HG02870 (cell line): Measurements from ENCODE around the gene AP1G1.
"Not testable (repeated sequence)": the region's sequence is repeated elsewhere in the genome, so short reads cannot be mapped to it uniquely, and the experiment has no call there.

Experiments used
- ATAC-seq: cut with Tn5 transposase; IDR thresholded peaks from one replicate; pipeline ENCODE4 v1.9.1; 2021; ENCODE audit warnings: mild to moderate bottlenecking, moderate library complexity; ENCODE audit not compliant: unreplicated experiment

Gene AP1G1

DNA sequence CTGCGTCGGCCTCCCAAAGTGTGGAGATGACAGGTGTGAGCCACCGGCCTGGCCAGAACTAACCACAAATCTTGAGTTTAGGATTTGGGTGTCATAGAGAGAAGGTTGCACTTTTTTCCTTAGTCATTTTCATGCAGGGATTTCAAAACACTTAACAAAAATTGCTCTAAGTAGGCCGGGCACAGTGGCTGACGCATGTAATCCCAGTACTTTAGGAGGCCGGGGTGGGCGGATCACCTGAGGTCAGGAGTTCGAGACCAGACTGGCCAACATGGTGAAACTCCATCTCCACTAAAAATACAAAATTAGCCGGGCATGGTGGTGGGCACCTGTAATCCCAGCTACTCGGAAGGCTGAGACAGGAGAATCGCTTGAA, 1.5 kb upstream of the AP1G1 start:
- ATAC-seq = not testable (repeated sequence)

DNA sequence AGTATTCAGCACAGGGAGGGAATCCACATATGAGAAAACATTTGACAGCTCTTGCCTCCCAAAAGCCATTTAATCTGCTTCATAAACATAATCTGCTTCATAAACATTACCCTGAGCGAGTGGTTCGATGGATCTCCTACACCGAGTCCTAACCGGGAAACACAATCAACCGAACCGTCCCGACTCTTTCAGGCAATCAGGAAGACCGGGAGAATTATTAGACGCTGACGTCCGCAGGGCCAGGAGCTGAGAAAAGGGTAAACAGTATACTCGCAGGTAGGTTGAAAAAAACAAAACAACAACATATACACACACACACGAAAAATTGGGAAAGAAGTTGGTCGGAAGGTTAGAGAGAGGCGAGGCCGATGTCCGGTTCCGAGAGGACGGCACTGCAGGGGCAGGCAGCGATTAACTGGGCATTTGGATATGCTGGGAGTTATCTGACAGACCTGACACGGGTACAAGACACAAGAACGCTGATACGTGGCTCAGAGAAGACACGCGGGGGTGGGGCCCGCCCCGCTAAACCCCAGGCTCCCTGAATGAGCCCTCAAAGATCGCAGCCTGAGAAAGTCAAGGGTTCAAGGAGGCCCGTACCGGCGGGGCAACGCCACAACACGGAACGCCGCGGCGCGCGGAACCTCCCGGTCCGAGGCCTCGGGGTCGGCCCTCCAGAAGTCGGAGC, 585 bp downstream of the AP1G1 start:
- peak; percentile 44 for ATAC-seq

DNA sequence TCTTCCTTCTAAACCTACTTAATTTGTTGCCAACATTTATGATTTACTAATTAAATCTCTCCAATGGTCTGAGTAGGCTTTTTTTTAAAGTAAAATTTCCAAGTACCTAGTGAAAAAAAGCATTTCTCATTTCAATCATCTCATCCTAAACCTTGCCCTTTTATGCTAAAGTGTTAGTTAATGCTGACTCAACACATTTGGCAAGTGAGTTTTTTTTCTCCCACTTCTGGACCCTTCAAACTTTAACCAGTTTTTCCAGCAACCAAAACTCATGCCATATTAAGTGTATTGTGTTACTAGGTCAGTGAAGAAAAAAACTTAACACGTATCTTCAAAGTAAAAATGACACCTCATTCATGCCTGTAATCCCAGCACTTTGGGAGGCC, 5.3 kb downstream of the AP1G1 start:
- ATAC-seq = no peak

DNA sequence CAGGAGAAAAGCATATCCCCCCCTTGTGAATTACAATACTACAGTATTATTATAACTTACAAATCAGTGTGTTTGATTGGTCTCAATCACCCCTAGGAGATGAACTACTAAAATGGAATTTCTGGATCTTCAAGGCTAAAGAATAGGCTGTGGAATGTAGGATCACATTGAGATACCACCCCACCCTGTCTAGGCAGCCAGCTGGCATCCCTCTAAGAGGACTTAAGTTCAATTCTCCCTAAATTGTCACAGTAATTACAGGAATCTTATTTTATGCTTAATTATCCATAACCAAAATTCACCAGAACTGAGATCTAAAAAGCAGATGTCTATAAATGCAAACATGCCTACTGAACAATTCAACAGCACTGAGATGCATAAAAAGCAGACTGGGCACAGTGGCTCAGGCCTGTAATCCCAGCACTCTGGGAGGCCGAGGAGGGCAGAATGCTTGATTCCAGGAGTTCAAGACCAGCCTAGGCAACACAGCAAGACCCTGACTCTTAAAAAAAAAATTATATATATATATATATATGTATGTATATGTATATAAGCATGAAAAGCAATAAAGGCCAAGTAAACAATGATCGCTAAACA, 12.0 kb downstream of the AP1G1 start:
- no peak for ATAC-seq

DNA sequence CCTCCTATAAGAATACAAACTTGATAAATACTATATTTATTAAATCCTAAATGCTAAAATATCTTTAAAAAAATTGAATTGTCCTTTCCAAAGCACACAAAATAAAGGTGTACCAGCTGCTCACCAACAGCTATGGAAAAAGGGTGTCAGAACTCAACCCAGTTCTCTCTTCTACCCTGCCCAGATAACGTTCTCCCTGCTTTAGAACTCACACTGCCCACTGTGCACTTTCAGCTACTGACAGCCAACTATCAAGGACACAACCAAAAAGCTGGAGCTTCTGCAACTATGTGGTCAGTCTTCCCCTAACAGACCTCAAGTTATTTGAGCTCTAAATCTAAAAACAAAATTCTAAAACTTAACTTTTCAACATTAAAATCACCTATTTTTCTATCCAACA, 13.7 kb downstream of the AP1G1 start:
- ATAC-seq = no peak

DNA sequence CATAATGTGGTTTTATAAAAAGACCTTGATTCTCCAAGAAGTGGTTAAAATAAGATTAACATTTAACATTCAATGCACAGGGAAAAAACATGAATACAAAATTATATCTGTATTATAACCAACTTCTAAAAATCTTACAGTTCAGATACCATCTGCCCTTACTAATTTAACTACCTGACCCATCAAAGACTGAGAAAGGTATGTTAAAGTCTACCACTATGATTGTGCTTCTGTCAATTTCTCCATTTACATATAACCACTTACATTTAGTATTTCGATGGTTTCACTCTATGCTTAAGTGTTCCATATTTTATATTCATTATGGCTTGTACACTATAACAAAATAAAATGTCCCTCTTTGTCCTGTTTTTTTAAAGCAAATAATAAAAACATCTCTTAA, 14.6 kb downstream of the AP1G1 start:
- ATAC-seq = no peak

DNA sequence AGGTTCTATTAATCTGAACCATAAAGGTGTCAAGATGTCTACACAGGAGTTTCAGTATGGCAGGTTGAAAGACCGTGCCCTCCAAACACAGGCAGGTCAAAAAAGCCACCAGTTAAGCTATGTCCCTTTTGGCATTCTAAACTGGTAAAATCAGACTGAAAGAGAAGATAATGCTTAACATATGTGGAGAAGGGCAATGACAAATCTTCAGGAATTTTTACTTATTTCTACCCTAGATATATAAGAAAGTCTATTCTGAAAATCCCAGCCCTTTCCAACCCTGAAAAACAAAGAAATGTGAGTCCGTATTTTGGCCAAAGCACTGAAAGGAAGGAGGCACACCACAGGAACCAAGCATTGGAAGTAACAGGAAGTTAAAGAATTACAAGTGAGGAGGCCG, 16.5 kb downstream of the AP1G1 start:
- no peak for ATAC-seq

DNA sequence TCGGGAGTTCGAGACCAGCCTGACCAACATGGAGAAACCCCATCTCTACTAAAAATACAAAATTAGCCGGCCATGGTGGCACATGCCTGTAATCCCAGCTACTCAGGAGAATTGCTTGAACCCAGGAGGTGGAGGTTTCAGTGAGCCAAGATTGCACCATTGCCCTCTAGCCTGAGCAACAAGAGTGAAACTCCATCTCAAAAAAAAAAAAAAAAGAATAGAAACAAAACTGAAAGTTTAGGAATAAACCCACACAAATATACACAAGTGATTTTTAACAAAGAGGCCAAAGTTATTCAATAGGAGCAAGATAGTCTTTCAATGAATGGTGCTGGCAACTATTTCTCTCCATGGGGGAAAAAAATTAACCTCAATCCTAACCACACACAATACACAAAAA, 18.3 kb downstream of the AP1G1 start:
- not testable (repeated sequence) for ATAC-seq

DNA sequence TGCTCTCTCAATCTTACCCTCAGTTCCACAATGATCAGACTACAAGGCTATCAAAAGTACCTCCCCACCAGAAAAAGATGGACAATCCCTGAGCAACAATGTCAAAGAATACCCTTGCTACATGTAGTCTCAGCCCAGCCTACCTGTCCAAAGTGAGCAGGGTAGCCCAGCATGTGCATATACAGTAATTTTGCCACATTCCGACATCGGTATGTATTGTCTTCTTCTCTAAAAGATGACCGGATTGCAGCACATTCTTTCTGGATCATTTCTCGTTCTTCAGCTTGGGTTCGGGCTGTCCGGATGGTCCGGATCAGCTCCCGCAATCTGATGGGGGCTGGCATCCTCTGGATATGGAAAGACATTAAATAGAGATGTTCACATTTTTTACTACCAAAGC, 19.5 kb downstream of the AP1G1 start:
- no peak for ATAC-seq

DNA sequence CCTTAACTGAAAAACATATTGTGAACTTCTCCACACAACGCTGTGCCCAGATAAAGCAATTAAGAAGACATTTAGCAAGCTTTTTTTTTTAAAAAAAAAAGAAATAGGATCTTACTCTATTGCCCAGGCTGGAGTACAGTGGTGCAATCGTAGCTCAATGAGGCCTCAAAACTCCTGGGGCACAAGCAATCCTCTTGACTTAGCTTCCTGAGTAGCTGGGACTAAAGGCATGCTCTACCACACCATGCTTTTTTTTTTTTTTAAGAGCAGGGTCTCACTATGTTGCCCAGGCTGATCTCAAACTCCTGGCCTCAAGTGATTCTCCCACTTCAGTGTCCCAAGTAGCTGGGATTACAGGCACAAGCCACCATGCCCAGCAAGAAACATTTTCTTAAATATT, 20.1 kb downstream of the AP1G1 start:
- no peak for ATAC-seq

DNA sequence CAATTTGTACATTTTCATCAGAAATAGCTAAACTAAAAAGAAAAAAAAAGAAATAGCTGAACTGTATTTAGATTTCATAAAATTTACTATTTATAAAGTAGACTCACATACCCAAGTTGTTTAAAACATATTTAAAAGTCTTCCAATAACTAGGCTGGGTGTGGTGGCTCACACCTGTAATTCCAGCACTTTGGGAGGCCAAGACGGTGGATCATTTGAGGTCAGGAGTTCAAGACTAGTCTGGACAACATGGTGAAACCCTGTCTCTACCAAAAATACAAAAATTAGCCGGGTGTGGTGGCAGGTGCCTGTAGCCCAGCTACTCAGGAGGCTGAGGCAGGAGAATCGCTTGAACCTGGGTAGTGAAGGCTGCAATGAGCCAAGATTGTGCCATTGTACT, 23.5 kb downstream of the AP1G1 start:
- not testable (repeated sequence) for ATAC-seq

DNA sequence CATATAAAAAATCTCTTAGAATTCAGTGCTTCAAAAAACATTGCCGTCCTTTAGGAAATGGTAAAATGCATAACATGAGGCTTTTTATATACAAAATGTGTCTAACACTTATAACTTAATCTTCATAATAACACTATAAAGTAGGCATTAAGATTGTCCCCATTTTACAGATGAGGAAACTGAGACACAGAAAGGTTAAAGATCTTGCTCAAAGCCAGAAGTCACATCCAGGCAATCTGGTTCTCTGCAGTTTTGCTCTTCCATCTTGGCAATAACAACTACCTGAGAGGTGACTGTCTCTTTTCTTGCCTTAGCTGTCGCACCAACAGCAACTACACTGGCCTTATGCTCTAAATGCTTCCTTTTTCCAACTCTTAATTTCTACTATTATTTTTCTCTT, 24.5 kb downstream of the AP1G1 start:
- ATAC-seq = no peak

DNA sequence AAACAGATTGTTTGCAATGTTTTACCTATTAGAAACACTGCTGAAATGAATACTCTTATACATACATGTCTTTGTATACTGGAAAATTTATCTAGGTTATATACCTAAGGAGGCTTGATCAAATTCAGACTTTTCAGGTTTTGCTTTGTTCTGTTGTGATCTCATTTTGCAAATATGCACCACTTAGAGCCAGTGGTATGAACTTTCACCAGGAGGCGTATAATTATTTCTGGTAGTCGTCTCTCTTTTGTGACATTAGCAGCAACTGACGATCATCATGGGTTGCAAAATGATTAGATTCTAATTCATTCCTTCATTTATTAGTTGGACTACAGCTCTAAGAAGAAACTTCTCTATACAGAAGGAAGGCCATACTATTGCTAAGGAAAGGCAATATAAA, 26.9 kb downstream of the AP1G1 start:
- no peak for ATAC-seq

DNA sequence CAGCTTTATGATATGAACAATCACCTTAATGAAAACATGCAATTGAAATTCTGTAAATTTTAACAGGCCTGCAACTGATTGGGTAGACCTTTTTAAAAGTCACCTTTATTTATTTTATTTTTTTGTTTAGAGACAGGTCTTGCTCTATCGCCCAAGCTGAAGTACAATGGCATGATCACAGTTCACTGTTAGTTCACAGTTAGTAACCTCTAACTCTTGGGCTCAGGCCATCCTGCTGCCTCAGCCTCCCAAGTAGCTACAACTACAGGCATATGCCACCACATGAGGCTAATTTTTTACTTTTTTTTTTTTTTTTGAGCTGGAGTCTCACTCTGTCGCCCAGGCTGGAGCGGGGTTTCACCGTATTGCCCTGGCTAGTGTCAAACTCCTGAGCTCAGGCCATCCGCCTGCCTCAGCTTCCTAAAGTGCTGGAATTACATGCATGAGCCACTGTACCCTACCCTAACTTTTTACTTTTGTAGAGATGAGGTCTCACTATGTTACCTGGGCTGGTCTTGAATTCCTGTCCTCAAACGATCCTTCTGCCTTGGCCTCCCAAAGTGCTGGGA, 28.0 kb downstream of the AP1G1 start:
- no peak for ATAC-seq

DNA sequence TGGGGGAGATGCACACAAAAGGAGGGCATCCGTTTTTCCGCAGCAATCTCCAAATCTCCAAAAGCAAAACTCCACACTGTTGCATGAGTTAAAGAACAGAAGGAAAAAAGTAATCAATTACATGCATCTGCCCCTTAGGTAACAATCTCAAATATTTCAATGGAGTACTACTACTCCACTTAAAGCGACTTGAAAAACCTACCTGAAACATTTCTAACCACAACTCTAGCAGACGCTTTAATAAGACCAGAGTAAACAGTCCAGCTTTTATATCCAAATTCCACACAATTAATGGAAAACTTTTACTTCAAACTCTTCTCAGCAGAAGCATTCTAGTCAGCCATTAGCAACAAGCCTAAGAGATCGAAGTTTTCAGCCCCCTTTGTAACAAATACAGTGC, 29.9 kb downstream of the AP1G1 start:
- ATAC-seq = no peak

DNA sequence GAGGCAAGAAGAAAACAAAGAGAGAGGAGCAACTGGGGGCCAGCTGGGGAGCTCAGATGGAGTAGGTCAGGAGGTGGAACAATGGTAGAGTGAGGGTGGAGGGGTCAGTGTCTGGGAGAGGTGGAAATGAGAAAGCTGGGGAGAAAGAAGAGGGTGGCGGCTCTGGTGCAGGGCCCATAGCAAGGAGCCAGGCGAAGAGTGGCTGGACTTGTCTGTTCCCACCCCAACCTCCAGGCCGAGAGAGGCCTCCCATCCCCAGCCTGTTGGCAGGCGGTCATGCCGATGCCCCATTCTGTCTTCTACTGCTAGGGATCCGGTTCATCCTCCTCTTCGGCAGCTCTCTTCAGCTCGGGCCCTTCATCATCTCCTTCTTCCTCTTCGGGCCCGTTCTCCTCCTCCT, 31.3 kb downstream of the AP1G1 start:
- ATAC-seq = no peak

DNA sequence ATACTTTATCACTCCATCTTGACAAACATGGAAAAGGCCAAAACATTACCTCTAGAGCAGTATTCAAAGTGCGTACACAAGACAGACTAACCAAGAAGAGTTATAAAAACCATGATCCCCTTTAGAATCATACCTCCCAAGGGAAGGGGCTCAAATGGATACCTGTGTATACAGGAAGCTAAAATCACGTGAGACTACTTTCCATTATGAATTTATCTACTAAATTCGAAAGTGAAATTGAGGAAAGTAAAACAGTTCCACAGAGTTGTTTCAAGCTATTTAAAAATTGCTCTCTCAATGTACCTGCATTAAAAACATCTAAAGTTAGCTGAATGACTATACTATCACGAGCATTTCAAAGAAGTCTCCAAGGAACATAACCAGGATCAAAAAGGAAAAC, 32.7 kb downstream of the AP1G1 start:
- no peak for ATAC-seq

DNA sequence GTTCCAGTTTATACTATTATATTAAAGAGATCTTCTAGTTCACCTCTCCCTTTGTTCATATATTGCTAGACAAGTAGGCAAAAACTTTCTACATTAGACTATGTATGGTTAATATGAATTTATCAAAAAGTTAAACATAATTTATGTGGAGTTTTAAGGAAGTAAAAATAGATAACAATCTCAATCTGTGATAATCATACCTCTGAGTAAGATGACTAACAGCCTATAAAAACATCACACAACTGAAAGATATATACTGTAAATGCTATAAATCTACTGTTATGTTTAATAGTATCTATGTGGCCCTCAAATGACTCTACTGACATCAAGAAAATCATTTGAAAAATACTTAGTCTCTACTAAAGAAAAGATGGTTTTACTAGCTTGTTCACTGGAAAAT, 37.1 kb downstream of the AP1G1 start:
- ATAC-seq = no peak

DNA sequence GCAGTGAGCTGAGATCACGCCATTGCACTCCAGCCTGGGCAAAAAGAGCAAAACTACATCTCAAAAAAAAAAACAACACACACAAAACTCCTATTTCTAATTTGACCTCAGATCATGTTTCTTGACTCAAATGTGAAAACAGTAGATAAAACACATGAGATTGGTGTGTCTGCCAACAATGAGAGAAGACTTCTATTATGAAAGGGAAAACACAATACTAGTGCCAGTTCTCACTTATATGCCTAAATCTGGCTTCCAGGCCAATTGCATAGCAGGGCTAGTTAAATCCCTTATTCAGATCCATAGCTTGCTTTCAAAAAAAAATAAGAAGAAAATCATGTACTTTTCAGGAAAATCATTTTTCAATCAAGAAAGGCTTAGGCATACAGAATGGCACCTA, 39.4 kb downstream of the AP1G1 start:
- ATAC-seq = no peak

DNA sequence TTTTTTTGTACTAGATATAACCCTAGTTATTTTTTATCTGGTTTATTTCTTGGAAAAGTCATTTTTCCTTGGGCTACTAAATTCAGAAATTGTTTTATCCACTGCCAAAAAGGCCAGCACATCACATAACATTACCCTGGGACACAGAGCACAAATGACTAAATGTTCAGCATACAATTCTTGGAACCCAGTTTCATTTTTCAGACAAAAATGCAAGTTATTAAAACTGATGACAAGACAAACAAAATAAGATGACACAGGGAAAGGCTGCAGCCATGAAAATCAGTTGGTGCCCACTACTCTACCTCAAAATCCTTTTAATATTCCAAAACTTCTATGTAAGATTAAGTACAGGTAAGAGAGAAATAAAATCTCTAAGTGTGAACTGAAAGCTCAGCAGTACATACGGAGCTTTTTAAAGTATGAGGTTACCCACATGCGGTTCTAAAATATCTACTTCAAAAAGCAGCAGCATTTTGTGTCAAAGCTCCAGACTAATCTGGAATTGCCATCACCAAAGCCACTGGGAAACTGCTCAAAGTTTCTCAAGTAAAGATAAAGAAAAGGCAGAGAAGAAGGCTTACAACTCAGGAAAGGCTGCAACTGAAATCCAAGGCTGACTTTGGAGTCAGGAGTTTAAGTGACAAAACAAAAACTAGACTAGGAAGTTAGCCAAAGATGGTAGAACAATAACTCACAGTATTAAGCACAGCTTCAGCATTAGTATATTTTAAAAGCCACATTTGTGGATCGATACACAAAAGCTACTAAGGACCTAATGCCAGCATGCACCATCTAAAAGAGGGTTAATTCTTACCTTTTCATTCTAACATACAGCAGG, 41.4 kb downstream of the AP1G1 start:
- no peak for ATAC-seq

DNA sequence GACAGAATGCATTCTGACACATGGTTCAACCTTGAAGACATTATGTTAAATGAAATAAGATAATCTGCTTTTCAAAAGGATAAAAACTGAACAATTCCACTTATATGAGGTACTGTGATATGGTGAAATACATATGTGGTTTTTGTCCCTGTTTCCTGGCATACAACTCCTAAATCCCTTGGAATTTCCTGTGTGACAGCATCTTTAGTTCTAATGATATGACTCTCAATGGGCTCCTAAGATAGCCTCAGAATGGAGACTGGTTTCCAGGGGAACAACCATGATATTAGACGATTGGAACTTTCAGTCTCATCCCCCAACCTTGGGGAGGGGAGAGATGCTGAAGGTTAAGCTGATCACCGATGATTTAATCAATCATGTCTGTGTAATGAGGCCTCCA, 46.4 kb downstream of the AP1G1 start:
- ATAC-seq = no peak

DNA sequence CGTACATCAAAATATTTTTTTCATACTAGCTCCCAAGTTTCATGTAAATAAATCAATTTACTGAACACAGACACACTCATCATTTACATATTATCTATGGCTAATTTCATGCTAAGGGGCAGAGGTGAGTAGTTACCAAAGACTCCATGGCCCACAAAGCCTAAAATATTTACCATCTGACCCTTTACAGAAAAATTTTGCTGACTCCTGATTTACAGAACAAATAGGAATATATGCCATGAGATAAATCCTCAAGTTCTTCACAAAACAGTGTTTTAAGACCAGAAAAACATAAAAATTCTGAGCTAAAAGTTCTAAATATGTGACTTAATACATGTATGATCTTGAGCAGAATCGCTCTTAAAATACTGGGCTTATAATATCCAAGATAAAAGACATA, 47.5 kb downstream of the AP1G1 start:
- no peak for ATAC-seq
